ENCODE results near the gene DIP2A.
"Not testable (repeated sequence)": the region's sequence is repeated elsewhere in the genome, so short reads cannot be mapped to it uniquely, and the experiment has no call there.

Gene DIP2A

GRCh38 chr21:46448108-46448507, 10.6 kb upstream of the DIP2A start:
- DNase-seq = no peak

GRCh38 chr21:46448855-46449254, 9.8 kb upstream of the DIP2A start:
- DNase-seq = not testable (repeated sequence)

GRCh38 chr21:46452710-46453109, 6.0 kb upstream of the DIP2A start:
- no peak for DNase-seq

- no peak for DNase-seq
These were observed 4.5 kb upstream of the DIP2A start for GRCh38 chr21:46454142-46454541.

GRCh38 chr21:46454634-46455390, 3.9 kb upstream of the DIP2A start:
- DNase-seq = peak in 13 of 56 donors; percentile 25 to 72 (median 48)

- DNase-seq = peak in 32 of 56 donors; percentile 26 to 82 (median 51)
These were observed 2.9 kb upstream of the DIP2A start for GRCh38 chr21:46455575-46456385.

GRCh38 chr21:46456750-46457149, 1.9 kb upstream of the DIP2A start:
- DNase-seq = no peak

- DNase-seq = peak in 13 of 56 donors; percentile 47 to 75 (median 58)
These were observed 833 bp upstream of the DIP2A start for GRCh38 chr21:46457801-46458314.

- DNase-seq = peak in 1 of 56 donors; percentile 82
These were observed 299 bp downstream of the DIP2A start for GRCh38 chr21:46459024-46459355.

GRCh38 chr21:46459356-46460112, 843 bp downstream of the DIP2A start:
- DNase-seq = peak in 7 of 56 donors; percentile 6 to 61 (median 32)

- no peak for DNase-seq
These were observed 3.2 kb downstream of the DIP2A start for GRCh38 chr21:46461909-46462308.

GRCh38 chr21:46465153-46465552, 6.5 kb downstream of the DIP2A start:
- DNase-seq = not testable (repeated sequence)

- no peak for DNase-seq
These were observed 7.0 kb downstream of the DIP2A start for GRCh38 chr21:46465651-46466050.

- no peak for DNase-seq
These were observed 9.6 kb downstream of the DIP2A start for GRCh38 chr21:46468108-46468774.

- no peak for DNase-seq
These were observed 10.6 kb downstream of the DIP2A start for GRCh38 chr21:46469275-46469674.

- DNase-seq = no peak
These were observed 12.8 kb downstream of the DIP2A start for GRCh38 chr21:46471514-46471913.

GRCh38 chr21:46472246-46472645, 13.6 kb downstream of the DIP2A start:
- peak in 2 of 56 donors; percentile 4 to 20 for DNase-seq

GRCh38 chr21:46474382-46474781, 15.7 kb downstream of the DIP2A start:
- no peak for DNase-seq

GRCh38 chr21:46475296-46475695, 16.6 kb downstream of the DIP2A start:
- DNase-seq = no peak

- DNase-seq = no peak
These were observed 19.1 kb downstream of the DIP2A start for GRCh38 chr21:46477765-46478164.

- DNase-seq = no peak
These were observed 20.2 kb downstream of the DIP2A start for GRCh38 chr21:46478910-46479309.
